PFSK-1 (cell line): ENCODE results near the gene ZNF660.
A peak's percentile ranks its signal among the peaks of the same experiment; 100 is the strongest.

Experiments used
- FOXP2 ChIP-seq: optimal IDR thresholded peaks from 2 replicates; pipeline ENCODE3; 2011; ENCODE audit warnings: borderline replicate concordance, control low read depth, inconsistent platforms; ENCODE audit not compliant: insufficient read depth; ENCODE audit errors: extremely low read length, extremely low read depth
- POLR2AphosphoS5 ChIP-seq: IDR thresholded peaks from 2 replicates; pipeline ENCODE4 v1.6.1; 2012; ENCODE audit warnings: low read depth, mild to moderate bottlenecking, control low read depth, low read length, moderate library complexity
- SIN3A ChIP-seq: IDR thresholded peaks from 2 replicates; pipeline ENCODE4 v1.6.1; 2012; ENCODE audit warnings: mild to moderate bottlenecking, low read length, moderate library complexity, borderline replicate concordance; ENCODE audit not compliant: insufficient read depth
- TAF1 ChIP-seq: IDR thresholded peaks from 2 replicates; pipeline ENCODE4 v1.6.1; 2012; ENCODE audit warnings: low read length, control low read depth, borderline replicate concordance; ENCODE audit not compliant: insufficient read depth
- TF ChIP-seq, protein P1 (sequence below), 2 experiments: IDR thresholded peaks; 2 replicates each; pipeline versions ENCODE4 v1.6.1 to v1.8.0; 2011 to 2012; ENCODE audit warnings: low read depth in 2 of 2, low read length in 2 of 2, control low read depth in 1 of 2, inconsistent platforms in 1 of 2, mild to moderate bottlenecking in 1 of 2, moderate library complexity in 1 of 2; ENCODE audit not compliant: insufficient read depth in 1 of 2

Gene ZNF660

DNA sequence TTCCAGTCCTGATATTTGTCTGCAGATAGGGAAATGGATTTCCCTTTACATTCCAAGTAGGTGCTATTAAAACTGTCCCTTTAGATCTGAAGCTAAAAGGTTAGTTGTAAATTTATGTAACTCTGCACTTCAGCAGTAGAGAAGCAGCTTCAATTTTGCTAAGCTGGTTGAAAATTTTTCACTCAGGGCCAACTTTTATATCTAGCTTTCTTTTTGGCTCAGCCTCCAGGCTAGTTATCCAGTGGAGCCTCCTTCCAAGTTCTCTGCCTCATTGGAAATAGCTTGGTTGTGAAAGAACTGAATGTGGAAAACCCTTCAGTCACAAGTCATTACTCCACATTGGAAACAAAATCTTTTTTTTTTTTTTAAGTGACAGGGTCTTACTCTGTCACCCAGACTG lies 8.2 kb upstream of the ZNF660 start:
- TF ChIP-seq POLR2AphosphoS5 (no peak), TAF1 (no peak), SIN3A (no peak), FOXP2 (no peak)
- TF ChIP-seq, protein P1, sequence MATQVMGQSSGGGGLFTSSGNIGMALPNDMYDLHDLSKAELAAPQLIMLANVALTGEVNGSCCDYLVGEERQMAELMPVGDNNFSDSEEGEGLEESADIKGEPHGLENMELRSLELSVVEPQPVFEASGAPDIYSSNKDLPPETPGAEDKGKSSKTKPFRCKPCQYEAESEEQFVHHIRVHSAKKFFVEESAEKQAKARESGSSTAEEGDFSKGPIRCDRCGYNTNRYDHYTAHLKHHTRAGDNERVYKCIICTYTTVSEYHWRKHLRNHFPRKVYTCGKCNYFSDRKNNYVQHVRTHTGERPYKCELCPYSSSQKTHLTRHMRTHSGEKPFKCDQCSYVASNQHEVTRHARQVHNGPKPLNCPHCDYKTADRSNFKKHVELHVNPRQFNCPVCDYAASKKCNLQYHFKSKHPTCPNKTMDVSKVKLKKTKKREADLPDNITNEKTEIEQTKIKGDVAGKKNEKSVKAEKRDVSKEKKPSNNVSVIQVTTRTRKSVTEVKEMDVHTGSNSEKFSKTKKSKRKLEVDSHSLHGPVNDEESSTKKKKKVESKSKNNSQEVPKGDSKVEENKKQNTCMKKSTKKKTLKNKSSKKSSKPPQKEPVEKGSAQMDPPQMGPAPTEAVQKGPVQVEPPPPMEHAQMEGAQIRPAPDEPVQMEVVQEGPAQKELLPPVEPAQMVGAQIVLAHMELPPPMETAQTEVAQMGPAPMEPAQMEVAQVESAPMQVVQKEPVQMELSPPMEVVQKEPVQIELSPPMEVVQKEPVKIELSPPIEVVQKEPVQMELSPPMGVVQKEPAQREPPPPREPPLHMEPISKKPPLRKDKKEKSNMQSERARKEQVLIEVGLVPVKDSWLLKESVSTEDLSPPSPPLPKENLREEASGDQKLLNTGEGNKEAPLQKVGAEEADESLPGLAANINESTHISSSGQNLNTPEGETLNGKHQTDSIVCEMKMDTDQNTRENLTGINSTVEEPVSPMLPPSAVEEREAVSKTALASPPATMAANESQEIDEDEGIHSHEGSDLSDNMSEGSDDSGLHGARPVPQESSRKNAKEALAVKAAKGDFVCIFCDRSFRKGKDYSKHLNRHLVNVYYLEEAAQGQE (IDR thresholded peaks at IDR 0.05; ENCODE audit: insufficient read depth in 1 of 2, low read depth in 2 of 2, low read length in 2 of 2), result no peak

DNA sequence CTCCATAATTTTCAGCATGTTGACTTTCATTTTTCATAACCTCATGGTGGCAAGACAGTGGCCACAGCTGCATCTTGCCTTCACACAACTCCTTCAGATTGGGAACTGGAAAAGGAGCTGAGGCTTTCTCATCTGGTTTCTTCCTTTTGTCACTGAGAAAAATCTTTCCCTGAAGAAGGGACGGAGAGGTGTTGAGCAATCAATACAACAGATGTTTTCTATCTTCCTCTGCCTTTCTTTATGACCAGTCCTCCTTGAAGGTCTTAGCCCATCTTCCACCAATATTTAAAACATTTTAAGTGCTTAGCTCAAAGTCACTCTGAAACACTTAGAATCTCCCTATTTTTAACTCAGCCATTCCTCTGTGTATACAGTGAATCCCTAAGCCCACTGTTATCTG lies 11.9 kb downstream of the ZNF660 start:
- no peak for TF ChIP-seq SIN3A
- no peak for TF ChIP-seq FOXP2
- TF ChIP-seq POLR2AphosphoS5, result no peak
- TF ChIP-seq, protein P1 (IDR thresholded peaks at IDR 0.05; ENCODE audit: insufficient read depth in 1 of 2, low read depth in 2 of 2, low read length in 2 of 2), result no peak

DNA sequence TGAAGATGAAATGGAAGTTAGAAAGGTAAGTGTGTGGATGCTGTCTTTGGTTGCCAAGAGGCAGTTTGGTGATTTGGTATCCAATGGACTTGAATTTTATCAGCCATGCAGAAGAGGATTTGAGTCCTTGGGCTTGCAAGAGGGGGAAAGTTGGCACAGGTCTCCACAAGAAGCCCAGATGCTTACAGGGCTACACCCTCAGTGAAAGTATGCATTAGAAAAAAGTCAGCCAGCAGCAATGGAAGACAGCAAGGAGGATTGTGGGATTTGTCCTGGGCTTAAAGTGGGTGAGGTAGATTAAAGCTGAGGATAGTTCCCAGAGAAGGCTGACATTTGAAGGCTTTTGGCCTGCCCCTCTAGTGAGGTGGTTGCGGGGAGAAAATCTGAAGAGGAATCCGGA lies 17.0 kb downstream of the ZNF660 start:
- no peak for TF ChIP-seq FOXP2
- TF ChIP-seq, protein P1 (IDR thresholded peaks at IDR 0.05; ENCODE audit: insufficient read depth in 1 of 2, low read depth in 2 of 2, low read length in 2 of 2), result no peak
- TF ChIP-seq TAF1, result no peak
- TF ChIP-seq POLR2AphosphoS5, result no peak
- TF ChIP-seq SIN3A, result no peak

DNA sequence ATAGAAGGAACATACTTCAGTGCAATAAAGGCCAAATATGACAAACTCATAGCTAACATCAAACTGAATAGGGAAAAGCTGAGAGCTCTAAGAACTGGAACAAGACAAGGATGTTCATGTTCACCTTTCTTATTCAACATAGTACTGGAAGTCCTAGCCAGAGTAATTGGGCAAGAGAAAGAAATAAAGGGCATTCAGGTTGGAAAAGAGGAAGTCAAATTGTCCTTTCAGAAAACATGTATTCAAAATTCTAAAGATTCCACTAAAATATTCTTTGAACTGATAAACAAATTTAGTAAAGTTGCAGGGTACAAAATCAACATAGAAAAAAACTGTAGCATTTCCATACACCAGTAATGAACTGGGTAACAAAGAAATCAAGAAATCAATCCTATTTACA lies 27.9 kb downstream of the ZNF660 start:
- no peak for TF ChIP-seq TAF1
- TF ChIP-seq, protein P1 (IDR thresholded peaks at IDR 0.05; ENCODE audit: insufficient read depth in 1 of 2, low read depth in 2 of 2, low read length in 2 of 2), result no peak
- TF ChIP-seq POLR2AphosphoS5, result no peak
- no peak for TF ChIP-seq FOXP2
- no peak for TF ChIP-seq SIN3A

DNA sequence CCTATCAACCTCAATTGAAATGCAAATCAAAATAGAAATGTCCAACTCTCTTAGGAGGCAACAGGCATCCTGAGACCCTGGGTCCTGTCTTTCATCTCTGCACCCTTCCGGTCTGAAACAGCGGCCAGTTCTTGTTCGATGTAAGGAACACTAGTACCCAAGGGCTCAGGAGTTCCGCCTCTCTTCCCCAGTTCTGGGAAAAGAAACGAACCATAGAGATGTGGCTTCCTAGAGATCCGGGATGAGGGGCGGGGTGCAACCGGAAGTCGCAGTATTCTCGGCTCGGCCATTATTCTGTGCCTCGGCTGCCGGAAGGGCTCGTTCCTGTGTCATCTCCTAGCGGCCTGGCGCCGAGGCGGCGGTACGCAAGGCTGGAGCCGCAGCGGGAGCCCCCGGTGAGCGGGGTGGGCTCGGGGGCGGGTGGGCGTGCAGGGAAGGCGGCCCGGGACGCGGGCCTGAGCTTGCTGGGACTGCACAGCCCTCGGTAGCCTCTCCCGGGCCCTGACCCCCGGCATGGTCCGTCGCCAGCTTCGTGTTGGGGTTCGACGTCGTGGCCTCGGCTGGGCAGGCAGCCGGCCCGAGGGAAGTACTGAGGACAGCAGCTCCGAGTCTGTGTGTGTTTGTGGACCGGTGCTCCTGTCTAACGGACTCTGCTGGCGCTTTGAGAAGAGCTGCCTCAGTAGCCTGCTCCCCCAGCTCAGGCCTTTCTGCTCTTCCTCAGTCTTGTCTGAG lies 40.2 kb downstream of the ZNF660 start, which contains the start of gene ZNF197:
TSS of gene ZNF197 (plus strand) at position 288 of the 732 bp plus-strand sequence. CDS start 4,119 bp downstream, outside the sequence.
- TF ChIP-seq SIN3A (no peak), TAF1 (peak; percentile 81; the same call in 1 of the 2 replicates), FOXP2 (peak; percentile 34), POLR2AphosphoS5 (peak; percentile 67)
- TF ChIP-seq, protein P1 (IDR thresholded peaks at IDR 0.05; ENCODE audit: insufficient read depth in 1 of 2, low read depth in 2 of 2, low read length in 2 of 2), result peak; percentile 48 to 76; a peak in 3 of 4 replicates
